ENCODE data around the gene PRRX2. TPM values are rescaled to one million over a fixed set of nuclear protein-coding genes. Genes with fewer than 3 reads are reported as not detected.

Gene PRRX2
- total RNA-seq, 4 donors from 2014 or later, result 0.75 to 1.7 (median 1.6) TPM; not detected in 1

DNA sequence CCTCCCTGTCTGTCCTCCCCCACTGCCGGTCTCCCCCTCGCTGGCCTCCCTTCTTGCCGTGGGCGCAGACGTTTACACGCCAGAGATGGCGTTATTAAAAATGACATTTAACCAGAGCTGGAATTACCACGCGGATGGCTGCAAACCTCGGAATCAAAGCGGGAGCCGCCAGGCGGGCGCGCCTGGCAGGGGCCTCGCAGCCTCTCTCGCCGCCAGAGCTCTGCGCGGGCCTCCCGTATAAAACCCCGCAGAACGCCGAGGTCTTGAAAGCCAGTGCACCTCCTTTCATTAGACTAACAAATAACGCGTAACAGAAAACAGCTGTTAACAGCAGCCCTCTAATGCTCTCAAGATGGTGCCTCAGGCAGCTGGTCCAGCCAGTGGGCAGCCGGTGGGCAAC lies 10.2 kb downstream of the PRRX2 start:
- TF ChIP-seq CTCF (IDR thresholded peaks at IDR 0.05 in 4 of 5, conservative IDR thresholded peaks at IDR 0.05 in 1 of 5), result no peak
- TF ChIP-seq POLR2A (IDR thresholded peaks at IDR 0.05), result no peak
- Histone ChIP-seq H3K27ac (no peak overlapping the region), H3K9me3 (no peaks in the 10 kb centered on the region), H3K36me3 (no peaks in the 10 kb centered on the region), H3K4me1 (no peaks in the 10 kb centered on the region), H3K27me3 (peaks cover 3 to 12% (median 8%) of the 10 kb centered on the region in 3 donors), H3K4me3 (no peak overlapping the region)
- intact Hi-C loops (cut with DNase I; ENCODE audit: low total_unique reads) (no loop called here), in situ Hi-C loops (cut with MboI; ENCODE audit: low sequenced_read_pairs in 4 of 4) (no loop called here)
- DNase-seq (no peak), ATAC-seq (no peak)

- Histone ChIP-seq H3K27ac (no peak overlapping the region), H3K4me3 (no peak overlapping the region), H3K4me1 (no peaks in the 10 kb centered on the region), H3K36me3 (no peaks in the 10 kb centered on the region), H3K27me3 (peaks cover 3 to 12% (median 8%) of the 10 kb centered on the region in 3 donors), H3K9me3 (no peaks in the 10 kb centered on the region)
- DNase-seq (no peak), ATAC-seq (no peak)
- in situ Hi-C loops (cut with MboI; ENCODE audit: low sequenced_read_pairs in 4 of 4) (no loop called here), intact Hi-C loops (cut with DNase I; ENCODE audit: low total_unique reads) (no loop called here)
- no peak for TF ChIP-seq POLR2A (IDR thresholded peaks at IDR 0.05)
Measured at GRCh38 chr9:129676287-129676686, 10.8 kb downstream of the PRRX2 start.

GRCh38 chr9:129676975-129677374 lies 11.5 kb downstream of the PRRX2 start:
- Histone ChIP-seq H3K27me3 (peaks cover 3 to 12% (median 8%) of the 10 kb centered on the region in 3 donors), H3K9me3 (no peaks in the 10 kb centered on the region), H3K36me3 (no peaks in the 10 kb centered on the region), H3K4me3 (no peak overlapping the region), H3K27ac (peak overlapping the region in 3 of 4 donors; percentile 22 to 47 (median 25)), H3K4me1 (no peaks in the 10 kb centered on the region)
- TF ChIP-seq POLR2A (IDR thresholded peaks at IDR 0.05) (no peak), CTCF (IDR thresholded peaks at IDR 0.05 in 4 of 5, conservative IDR thresholded peaks at IDR 0.05 in 1 of 5) (no peak)
- DNase-seq (peak in 1 of 2 donors; percentile 30), ATAC-seq (peak in 1 of 2 donors; percentile 39)
- in situ Hi-C loops (cut with MboI; ENCODE audit: low sequenced_read_pairs in 4 of 4), result no loop called here
- intact Hi-C loops (cut with DNase I; ENCODE audit: low total_unique reads), result no loop called here

- TF ChIP-seq POLR2A (IDR thresholded peaks at IDR 0.05), result no peak
- TF ChIP-seq CTCF (IDR thresholded peaks at IDR 0.05 in 4 of 5, conservative IDR thresholded peaks at IDR 0.05 in 1 of 5), result no peak
- Histone ChIP-seq H3K9me3 (no peaks in the 10 kb centered on the region), H3K27ac (peak overlapping the region in 3 of 4 donors; percentile 22 to 47 (median 25)), H3K27me3 (peaks cover 3 to 12% (median 8%) of the 10 kb centered on the region in 3 donors), H3K4me3 (no peak overlapping the region), H3K4me1 (no peaks in the 10 kb centered on the region), H3K36me3 (no peaks in the 10 kb centered on the region)
- ATAC-seq (no peak), DNase-seq (no peak)
- intact Hi-C loops (cut with DNase I; ENCODE audit: low total_unique reads), result no loop called here
- in situ Hi-C loops (cut with MboI; ENCODE audit: low sequenced_read_pairs in 4 of 4), result no loop called here
Measured at GRCh38 chr9:129677456-129677855, 12.0 kb downstream of the PRRX2 start.

- intact Hi-C loops (cut with DNase I; ENCODE audit: low total_unique reads), result no loop called here
- ATAC-seq, result no peak
- TF ChIP-seq POLR2A (IDR thresholded peaks at IDR 0.05), result no peak
- no peak for TF ChIP-seq CTCF (IDR thresholded peaks at IDR 0.05 in 4 of 5, conservative IDR thresholded peaks at IDR 0.05 in 1 of 5)
- no peaks in the 10 kb centered on the region for H3K4me1 ChIP-seq
- no peak overlapping the region for H3K4me3 ChIP-seq
- peaks cover 3 to 12% (median 8%) of the 10 kb centered on the region in 3 donors for H3K27me3 ChIP-seq
- in situ Hi-C loops (cut with MboI; ENCODE audit: low sequenced_read_pairs in 4 of 4), result no loop called here
- H3K9me3 ChIP-seq, result no peaks in the 10 kb centered on the region
- no peak for DNase-seq
- H3K27ac ChIP-seq, result no peak overlapping the region
- no peaks in the 10 kb centered on the region for H3K36me3 ChIP-seq
Measured at GRCh38 chr9:129678844-129679243, 13.4 kb downstream of the PRRX2 start.

Measured in gastrocnemius medialis (tissue), 4 donors.